WI38 (cell line): ENCODE measurements around the gene DCHS1.

Experiments used
- H3K4me3 ChIP-seq: 2 replicates; pipeline ENCODE4 v1.5.1; 2011; ENCODE audit warnings: low read depth, mild to moderate bottlenecking, control low read depth, low read length
- CTCF ChIP-seq: IDR thresholded peaks from 2 replicates; pipeline ENCODE4 v1.5.1; 2012; ENCODE audit warnings: low read depth, mild to moderate bottlenecking, control low read depth, low read length

Gene DCHS1

GRCh38 chr11:6652182-6652581 is 3.4 kb downstream of the DCHS1 start:
- no peak overlapping the region for H3K4me3 ChIP-seq
- no peak for TF ChIP-seq CTCF

GRCh38 chr11:6650980-6651379 is 4.6 kb downstream of the DCHS1 start:
- no peak for TF ChIP-seq CTCF
- no peak overlapping the region for H3K4me3 ChIP-seq

GRCh38 chr11:6650104-6650503 is 5.5 kb downstream of the DCHS1 start:
- H3K4me3 ChIP-seq = no peak overlapping the region
- TF ChIP-seq CTCF = no peak

GRCh38 chr11:6648501-6648900 is 7.1 kb downstream of the DCHS1 start:
- H3K4me3 ChIP-seq = no peak overlapping the region
- TF ChIP-seq CTCF = no peak

DNA sequence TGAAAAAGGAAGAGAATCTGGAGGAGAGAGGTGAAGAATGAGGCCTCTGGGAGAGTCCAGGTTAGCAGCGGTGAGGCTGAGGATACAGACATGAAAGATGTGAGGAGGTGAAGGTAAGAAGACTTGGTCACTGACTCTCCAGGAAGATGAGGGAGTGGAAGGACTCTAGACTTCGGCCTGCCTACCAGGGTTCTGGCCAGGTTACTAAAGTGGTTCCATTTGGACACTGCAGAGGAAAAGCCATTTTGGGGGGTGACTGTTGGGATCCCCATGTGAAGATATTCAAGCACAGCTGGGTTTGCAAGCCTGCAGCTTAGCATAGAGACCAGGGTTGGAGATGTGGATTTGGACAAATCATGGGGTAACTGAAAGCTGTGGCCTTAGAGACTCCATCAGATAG is 7.8 kb downstream of the DCHS1 start:
- no peak overlapping the region for H3K4me3 ChIP-seq

DNA sequence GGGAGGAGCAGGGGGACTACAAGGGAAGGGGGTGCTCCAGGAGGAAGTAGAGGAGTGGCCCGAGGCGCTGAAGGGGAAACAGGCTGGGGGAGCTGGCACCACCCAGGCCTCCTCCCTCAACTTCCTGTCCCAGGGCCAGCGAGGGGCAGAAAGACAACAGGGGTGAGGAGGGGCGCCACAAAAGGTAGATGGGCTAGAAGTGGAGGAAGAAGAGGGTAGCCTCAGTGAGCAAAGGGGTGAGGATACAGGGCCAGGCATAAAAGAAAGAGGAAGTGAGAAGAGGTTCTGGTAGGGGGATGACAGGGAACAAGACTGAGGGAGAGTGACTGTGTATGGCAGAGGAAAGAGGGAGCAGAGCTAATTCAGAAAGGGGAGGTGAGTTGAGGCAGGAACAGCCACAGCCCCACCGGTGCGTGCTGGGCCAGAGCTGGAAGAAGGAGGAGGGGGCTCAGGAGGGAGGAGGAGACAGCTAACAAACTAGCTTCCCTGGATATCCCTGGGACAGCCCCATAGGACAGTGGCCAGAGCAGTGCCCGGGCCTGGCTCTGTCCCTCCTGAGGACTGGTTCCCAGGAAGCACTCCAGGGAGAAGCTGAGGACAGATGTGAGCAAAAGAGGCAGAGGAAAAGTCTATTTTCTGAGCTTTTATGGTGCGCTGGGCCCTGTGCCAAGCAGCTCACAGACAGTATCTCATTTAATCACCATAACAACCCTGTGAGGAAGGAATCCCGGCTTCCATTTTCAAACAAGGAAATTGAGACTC is 8.5 kb downstream of the DCHS1 start:
- TF ChIP-seq CTCF = no peak
- peak overlapping the region; percentile 41; the same call in 1 of the 2 replicates for H3K4me3 ChIP-seq

More for the DNA sequence above, 7.8 kb downstream of the DCHS1 start:
- TF ChIP-seq CTCF = no peak

DNA sequence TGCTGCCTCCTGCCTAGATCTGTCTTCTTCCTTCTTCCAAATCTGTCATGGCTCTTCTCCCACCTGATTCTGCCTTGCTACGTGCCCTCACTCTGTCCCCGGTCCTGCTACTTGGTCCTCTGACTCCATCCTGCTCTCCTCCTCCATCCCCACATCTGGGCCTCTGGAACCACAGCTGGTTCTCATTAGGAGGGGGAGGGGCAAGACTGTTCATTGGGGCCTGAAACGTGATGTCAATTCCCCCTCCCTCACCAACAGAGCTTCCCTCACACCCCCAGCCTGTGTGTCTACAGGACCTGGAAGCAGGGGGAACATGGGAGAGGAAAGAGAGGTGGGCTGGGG is 9.1 kb downstream of the DCHS1 start:
- peak overlapping the region; percentile 41 for H3K4me3 ChIP-seq
- TF ChIP-seq CTCF = no peak
